Motor neuron (in vitro differentiated cells): ENCODE data around the gene TRAPPC2L. TPM values are rescaled to one million over a fixed set of nuclear protein-coding genes. Genes with fewer than 3 reads are reported as not detected.

Experiments
- ATAC-seq, 8 experiments: fragments of 200-7000 bp; cut with Tn5 transposase; replicated peaks in 6 of 8; 2 replicates each; pipeline ENCODE4 v1.8.0; 2021; ENCODE audit warnings: mild to moderate bottlenecking in 8 of 8, moderate library complexity in 8 of 8
- H3K27ac ChIP-seq, 2 donors: fragments of 250-450 bp; sonication (Bioruptor Pico); 2 replicates each; pipeline ENCODE4 v1.9.0; 2021; ENCODE audit warnings: antibody characterized with exemption in 2 of 2, mild to moderate bottlenecking in 2 of 2, moderate library complexity in 1 of 2
- H3K4me1 ChIP-seq, 2 donors: fragments of 250-450 bp; sonication (Bioruptor Pico); replicated peaks in 1 of 2; 2 replicates each; pipeline ENCODE4 v1.6.1; 2021; ENCODE audit warnings: antibody characterized with exemption in 2 of 2, mild to moderate bottlenecking in 2 of 2, moderate library complexity in 1 of 2
- H3K4me3 ChIP-seq, 5 donors: fragments of 250-450 bp; sonication (Bioruptor Pico); 2 replicates each; pipeline ENCODE4 v1.9.0; 2021; ENCODE audit warnings: antibody characterized with exemption in 5 of 5, mild to moderate bottlenecking in 5 of 5, moderate library complexity in 4 of 5
- WGBS, 10 experiments: fragments of 450-650 bp; shearing (Covaris generic); methylation state at CpG; one replicate each; pipeline ENCODE4 v1.0.0; 2022; 5-methylcytosine and 5-hydroxymethylcytosine counted together
- in situ Hi-C, 9 experiments: fragments of 400-800 bp; cut with MboI; loops; one replicate each; pipeline ENCODE4 v1.15.0; 2021; ENCODE audit warnings: low sequenced_read_pairs in 9 of 9, low pct_unique_long_range_greater_than_20kb in 2 of 9; ENCODE audit not compliant: unreplicated experiment in 9 of 9
- total RNA-seq, 8 experiments: library from RNA; unstranded; fragments of 300-600 nt; gene quantifications; 2 replicates each; pipeline versions ENCODE4 v1.2.3 to v1.2.4, GENCODE V29; 2022

TRAPPC2L gene
- total RNA-seq, 8 experiments from 2014 or later: 31.5 to 93.6 (median 52.3) TPM

GRCh38 chr16:88835383-88835782 is 21.5 kb upstream of the TRAPPC2L start:
- in situ Hi-C loops: no loop called here
- ATAC-seq: peak in 2 of 8 experiments; percentile 46 to 47
- 80% methylated on average over 1 of the region's 11 CpGs; no CpG with 5 or more reads in 8 of the 10 experiments for WGBS, 10 experiments
- Histone ChIP-seq H3K4me3 (no peak overlapping the region), H3K4me1 (no peaks in the 10 kb centered on the region), H3K27ac (no peak overlapping the region)

DNA sequence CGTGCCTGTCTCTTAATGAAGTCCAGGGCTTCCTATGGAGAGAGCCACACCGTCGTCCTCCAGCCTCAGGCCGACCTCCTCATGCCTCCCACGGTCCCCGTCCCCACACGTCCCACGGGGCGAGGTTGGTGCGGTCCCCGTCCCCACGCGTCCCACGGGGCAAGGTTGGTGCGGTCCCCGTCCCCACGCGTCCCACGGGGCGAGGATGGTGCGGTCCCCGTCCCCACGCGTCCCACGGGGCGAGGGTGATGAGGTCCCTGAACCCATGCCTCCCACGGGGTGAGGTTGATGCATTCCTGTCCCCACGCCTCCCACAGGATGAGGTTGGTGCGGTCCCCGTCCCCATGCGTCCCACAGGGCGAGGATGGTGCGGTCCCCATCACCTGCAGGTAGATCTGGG is 21.1 kb upstream of the TRAPPC2L start:
- no peak overlapping the region for H3K27ac ChIP-seq
- no peak for ATAC-seq
- in situ Hi-C loops: no loop called here
- WGBS, 10 experiments: no CpG with 5 or more reads among the region's 33 CpGs
- no peaks in the 10 kb centered on the region for H3K4me1 ChIP-seq
- H3K4me3 ChIP-seq: no peak overlapping the region

GRCh38 chr16:88836791-88837190 is 20.1 kb upstream of the TRAPPC2L start:
- no peak for ATAC-seq
- H3K27ac ChIP-seq: no peak overlapping the region
- in situ Hi-C loops: no loop called here
- WGBS, 10 experiments: 100% methylated on average over 1 of the region's 17 CpGs; no CpG with 5 or more reads in 9 of the 10 experiments
- no peaks in the 10 kb centered on the region for H3K4me1 ChIP-seq
- H3K4me3 ChIP-seq: no peak overlapping the region

DNA sequence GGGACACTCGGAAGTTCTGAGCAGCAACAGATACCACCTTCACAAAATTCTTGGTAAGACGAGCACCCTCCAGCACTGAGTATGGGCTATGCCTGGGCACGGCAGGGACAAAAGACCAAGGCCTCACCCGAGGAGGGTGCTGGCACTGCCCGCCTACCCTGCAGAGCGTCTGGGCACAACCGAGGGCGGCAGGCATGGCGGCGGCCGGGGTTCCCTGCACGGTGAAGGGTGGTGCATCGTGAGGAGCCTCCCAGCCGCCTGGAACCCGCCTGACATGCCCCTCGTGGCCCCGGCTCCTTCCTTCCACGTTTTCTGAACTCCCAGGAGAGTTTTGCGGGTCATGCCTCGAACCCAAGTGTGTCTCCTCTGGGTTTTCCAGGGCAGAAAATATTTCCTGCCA is 19.1 kb upstream of the TRAPPC2L start:
- ATAC-seq: no peak
- no peak overlapping the region for H3K27ac ChIP-seq
- no peaks in the 10 kb centered on the region for H3K4me1 ChIP-seq
- in situ Hi-C loops: no loop called here
- WGBS, 10 experiments: 80 to 100% (median 93%) methylated on average over 1 to 8 of the region's 20 CpGs; no CpG with 5 or more reads in 6 of the 10 experiments
- no peak overlapping the region for H3K4me3 ChIP-seq

DNA sequence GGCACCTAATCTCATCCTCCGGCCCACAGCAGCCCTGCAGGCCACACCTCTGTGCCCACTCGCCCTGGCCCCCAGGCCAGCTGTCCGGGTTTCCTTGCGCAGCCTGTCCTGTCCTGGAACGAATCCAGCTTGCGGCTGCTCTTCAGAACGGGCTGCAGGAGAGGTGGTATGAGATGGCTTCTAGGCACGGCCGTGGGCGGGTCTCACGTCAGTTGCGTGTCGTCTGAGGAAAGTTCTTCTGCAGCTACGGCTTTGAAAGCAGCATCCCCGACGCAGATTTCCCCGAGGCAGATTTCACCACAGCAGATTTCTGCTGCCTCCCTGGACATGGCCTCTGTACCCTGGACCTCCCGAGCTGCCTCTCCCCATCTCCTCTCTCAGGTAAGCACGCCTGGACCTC is 18.4 kb upstream of the TRAPPC2L start:
- Histone ChIP-seq H3K4me3 (no peak overlapping the region), H3K27ac (no peak overlapping the region), H3K4me1 (no peaks in the 10 kb centered on the region)
- no peak for ATAC-seq
- in situ Hi-C loops: no loop called here
- 60 to 100% (median 80%) methylated on average over 1 to 2 of the region's 19 CpGs; no CpG with 5 or more reads in 5 of the 10 experiments for WGBS, 10 experiments

DNA sequence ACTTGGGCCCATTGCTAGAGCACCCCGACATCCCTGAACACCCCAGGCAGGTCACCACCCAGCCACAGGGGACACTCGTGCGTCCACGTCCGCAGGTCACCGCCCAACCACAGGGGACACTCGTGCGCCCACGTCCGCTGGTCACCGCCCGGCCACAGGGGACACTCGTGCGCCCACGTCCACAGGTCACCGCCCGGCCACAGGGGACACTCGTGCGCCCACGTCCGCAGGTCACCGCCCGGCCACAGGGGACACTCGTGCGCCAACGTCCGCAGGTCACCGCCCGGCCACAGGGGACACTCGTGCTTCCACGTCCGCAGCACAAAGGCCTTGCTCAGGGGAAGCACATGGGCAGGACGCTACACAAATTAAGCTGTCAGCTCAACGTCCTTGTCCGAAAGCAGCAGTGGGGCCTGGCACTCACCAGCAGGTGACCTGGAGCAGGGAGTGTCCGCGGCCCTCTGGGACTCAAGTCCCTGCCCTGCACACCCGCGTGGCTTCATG is 17.8 kb upstream of the TRAPPC2L start:
- in situ Hi-C loops: no loop called here
- no peak overlapping the region for H3K4me3 ChIP-seq
- H3K27ac ChIP-seq: no peak overlapping the region
- no peaks in the 10 kb centered on the region for H3K4me1 ChIP-seq
- 87 to 100% (median 98%) methylated on average over 2 to 6 of the region's 39 CpGs; no CpG with 5 or more reads in 6 of the 10 experiments for WGBS, 10 experiments
- no peak for ATAC-seq

- H3K27ac ChIP-seq: no peak overlapping the region
- WGBS, 10 experiments: 90 to 100% (median 93%) methylated on average over 1 to 19 of the region's 24 CpGs; no CpG with 5 or more reads in 4 of the 10 experiments
- H3K4me3 ChIP-seq: no peak overlapping the region
- H3K4me1 ChIP-seq: peaks cover 0 to 6% of the 10 kb centered on the region in 2 donors
- in situ Hi-C loops: no loop called here
- ATAC-seq: no peak
These were observed 17.0 kb upstream of the TRAPPC2L start for GRCh38 chr16:88839745-88840599.

DNA sequence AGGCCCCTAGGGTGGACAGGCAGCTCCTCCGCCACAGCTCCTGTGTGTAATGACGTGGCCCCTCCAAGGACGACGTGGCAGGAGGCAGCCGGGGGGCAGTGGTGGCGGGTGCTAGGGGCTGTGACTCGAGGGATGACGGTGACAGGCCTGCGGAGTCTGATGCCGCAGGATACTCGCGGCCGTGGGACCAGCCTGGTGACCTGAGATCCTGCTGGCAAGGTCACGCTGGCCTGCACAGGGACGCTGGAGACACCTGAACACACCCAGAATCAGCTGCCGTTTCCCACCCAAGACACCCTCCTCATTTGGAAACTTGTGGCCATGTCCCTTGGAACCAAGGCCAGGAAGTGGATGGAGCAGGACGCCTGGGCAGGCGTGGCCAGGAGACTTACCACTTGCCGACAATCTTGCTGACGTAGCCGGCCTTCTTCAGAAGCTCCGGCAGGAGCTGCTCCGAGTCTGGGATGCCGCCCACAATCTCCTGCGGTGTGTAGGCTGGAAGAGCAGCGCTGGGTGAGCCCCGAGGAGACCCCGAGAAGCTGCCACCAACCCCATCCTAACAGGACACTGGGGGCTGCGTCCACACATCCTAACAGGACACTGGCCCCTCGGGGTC is 16.2 kb upstream of the TRAPPC2L start:
- Histone ChIP-seq H3K4me3 (no peak overlapping the region), H3K4me1 (peaks cover 0 to 6% of the 10 kb centered on the region in 2 donors), H3K27ac (no peak overlapping the region)
- WGBS, 10 experiments: 76 to 100% (median 90%) methylated on average over 1 to 5 of the region's 30 CpGs; no CpG with 5 or more reads in 6 of the 10 experiments
- ATAC-seq: no peak
- in situ Hi-C loops: no loop called here

DNA sequence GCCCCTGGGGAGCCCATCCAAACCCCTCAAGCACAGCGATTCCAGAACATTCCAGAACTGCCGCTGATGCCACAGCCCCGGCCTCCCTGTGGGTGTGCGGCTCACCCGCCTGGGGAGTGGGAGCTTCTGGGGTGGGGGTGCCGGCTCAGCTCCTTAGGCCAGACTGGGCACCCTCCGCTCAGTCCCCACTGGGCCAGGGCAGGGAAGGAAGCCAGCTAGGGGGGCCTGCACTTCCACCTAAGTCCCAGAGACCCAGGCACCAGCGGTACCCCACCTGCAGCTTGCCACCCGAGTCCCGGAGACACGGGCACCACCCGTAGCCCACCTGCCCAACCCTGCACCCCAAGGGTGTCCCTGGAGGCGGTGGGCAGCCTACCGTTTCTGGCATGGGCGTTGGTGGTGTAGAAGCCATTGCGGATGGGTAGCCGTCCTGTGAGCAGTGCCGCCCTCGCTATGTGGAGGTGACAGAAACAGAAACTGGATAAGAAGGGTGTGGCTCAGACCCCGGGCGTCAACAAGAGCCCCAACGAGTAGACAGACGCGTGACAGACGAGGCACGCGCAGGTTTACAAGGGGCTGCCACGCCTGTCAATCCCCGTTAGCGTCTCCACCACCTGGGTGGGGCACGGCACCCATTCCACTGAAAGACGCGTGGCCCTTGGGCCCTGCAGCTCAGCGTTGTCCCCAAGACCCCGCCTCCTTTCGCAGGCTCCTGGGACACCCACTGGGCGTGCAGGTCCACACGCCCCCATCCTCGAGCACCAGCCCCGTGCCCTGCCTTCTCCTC is 15.2 kb upstream of the TRAPPC2L start:
- Histone ChIP-seq H3K27ac (no peak overlapping the region), H3K4me1 (peaks cover 0 to 6% of the 10 kb centered on the region in 2 donors), H3K4me3 (no peak overlapping the region)
- in situ Hi-C loops: no loop called here
- ATAC-seq: no peak
- WGBS, 10 experiments: 89 to 95% (median 90%) methylated on average over 2 to 15 of the region's 40 CpGs; no CpG with 5 or more reads in 7 of the 10 experiments

GRCh38 chr16:88842308-88842756 is 14.6 kb upstream of the TRAPPC2L start:
- in situ Hi-C loops: no loop called here
- Histone ChIP-seq H3K27ac (no peak overlapping the region), H3K4me1 (peaks cover 0 to 6% of the 10 kb centered on the region in 2 donors), H3K4me3 (no peak overlapping the region)
- no peak for ATAC-seq
- WGBS, 10 experiments: 75 to 100% (median 92%) methylated on average over 1 to 8 of the region's 15 CpGs; no CpG with 5 or more reads in 5 of the 10 experiments

DNA sequence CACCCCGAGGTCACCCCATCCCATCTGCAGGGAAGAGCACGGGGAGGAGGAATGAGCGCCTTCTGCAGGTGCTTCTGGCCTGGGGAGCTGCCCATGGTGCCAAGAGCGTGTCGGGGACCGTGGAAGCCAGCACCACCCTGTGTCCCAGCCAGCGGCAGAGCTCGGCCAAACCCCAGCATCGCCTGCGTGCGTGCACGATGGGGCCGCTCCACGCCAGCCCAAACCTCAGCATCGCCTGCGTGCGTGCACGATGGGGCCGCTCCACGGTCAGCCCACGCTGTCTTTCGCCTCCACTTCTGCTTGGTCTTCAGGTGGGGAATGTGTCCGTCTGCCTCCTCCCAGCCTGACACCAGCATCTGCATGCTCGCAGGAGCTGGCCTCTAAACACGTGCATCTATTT is 14.1 kb upstream of the TRAPPC2L start:
- H3K4me1 ChIP-seq: peaks cover 0 to 6% of the 10 kb centered on the region in 2 donors
- H3K4me3 ChIP-seq: no peak overlapping the region
- no peak overlapping the region for H3K27ac ChIP-seq
- WGBS, 10 experiments: 80 to 100% (median 95%) methylated on average over 1 to 6 of the region's 25 CpGs; no CpG with 5 or more reads in 4 of the 10 experiments
- in situ Hi-C loops: no loop called here
- ATAC-seq: no peak

DNA sequence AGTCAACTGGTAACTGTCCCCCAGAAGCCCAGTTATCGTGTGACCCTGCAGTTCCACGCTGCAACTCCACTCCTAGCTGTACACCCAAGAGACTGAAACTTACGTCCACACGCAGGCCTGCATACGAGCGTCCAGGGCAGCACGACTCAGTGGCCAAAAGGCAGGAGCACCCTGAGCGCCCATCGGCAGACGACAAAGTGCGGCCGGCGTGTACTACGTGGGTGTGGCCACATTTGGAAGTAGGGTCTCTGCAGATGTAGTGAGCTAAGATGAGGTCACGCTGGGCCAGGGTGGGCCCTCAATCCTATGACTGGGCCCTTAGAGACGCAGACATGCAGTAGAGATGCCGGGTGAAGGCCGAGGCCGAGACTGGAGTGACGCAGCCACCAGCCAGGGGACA is 13.7 kb upstream of the TRAPPC2L start:
- Histone ChIP-seq H3K27ac (no peak overlapping the region), H3K4me1 (peaks cover 0 to 6% of the 10 kb centered on the region in 2 donors), H3K4me3 (no peak overlapping the region)
- in situ Hi-C loops: no loop called here
- WGBS, 10 experiments: 73 to 100% (median 100%) methylated on average over 1 to 6 of the region's 20 CpGs; no CpG with 5 or more reads in 5 of the 10 experiments
- ATAC-seq: no peak
